Measurements from ENCODE around the gene OR51Q1. TPM values are rescaled to one million over a fixed set of nuclear protein-coding genes. Genes with fewer than 3 reads are reported as not detected.
A peak's percentile ranks its signal among the peaks of the same experiment; 100 is the strongest.

Gene OR51Q1
- not detected for total RNA-seq
- polyA plus RNA-seq: not detected

GRCh38 chr11:5421811-5422210 is at the start of gene OR51Q1:
OR51Q1 (plus strand) TSS chr11:5422111; CDS start chr11:5422201, 90 bp downstream.
- ATAC-seq: no peak
- Histone ChIP-seq H3K27me3 (no peaks in the 10 kb centered on the region), H3K4me1 (no peaks in the 10 kb centered on the region), H3K9me3 (no peaks in the 10 kb centered on the region), H3K4me3 (no peak within 1 kb of the TSS), H3K36me3 (no peaks in the 10 kb centered on the region), H3K27ac (no peak within 1 kb of the TSS)
- DNase-seq: no peak
- intact Hi-C loops (cut with DNase I): no loop called here
- WGBS, 2 donors: 80 to 85% methylated on average over 1 of the region's 1 CpG
- no peak for TF ChIP-seq CTCF (IDR thresholded peaks at IDR 0.05)
- no peak for FAIRE-seq

- no peak for FAIRE-seq
- WGBS, 2 donors: 73 to 76% methylated on average over 4 of the region's 4 CpGs
- Histone ChIP-seq H3K4me1 (no peaks in the 10 kb centered on the region), H3K9me3 (no peaks in the 10 kb centered on the region), H3K27ac (no peak overlapping the region), H3K36me3 (no peaks in the 10 kb centered on the region), H3K27me3 (no peaks in the 10 kb centered on the region), H3K4me3 (no peak overlapping the region)
- ATAC-seq: peak; percentile 48 to 84 (median 76)
- intact Hi-C loops (cut with DNase I): no loop called here
- DNase-seq: peak in 3 of 6 donors; percentile 11 to 47 (median 19)
- TF ChIP-seq CTCF (IDR thresholded peaks at IDR 0.05): peak; percentile 17 to 47 (median 39)
These were observed 41.1 kb upstream of the OR51Q1 start for GRCh38 chr11:5380740-5381342.

- Histone ChIP-seq H3K27me3 (no peaks in the 10 kb centered on the region), H3K9me3 (peaks cover 0 to 4% (median 0%) of the 10 kb centered on the region in 4 donors), H3K27ac (no peak within 1 kb of the TSS), H3K4me3 (no peak within 1 kb of the TSS), H3K36me3 (no peaks in the 10 kb centered on the region), H3K4me1 (no peaks in the 10 kb centered on the region)
- DNase-seq (no peak), ATAC-seq (no peak), FAIRE-seq (no peak)
- intact Hi-C loops (cut with DNase I): no loop called here
- 39 to 50% methylated on average over 1 of the region's 1 CpG for WGBS, 2 donors
- TF ChIP-seq CTCF (IDR thresholded peaks at IDR 0.05): no peak
These were observed 38.3 kb upstream of the OR51Q1 start, which contains the start of gene OR51M1 for GRCh38 chr11:5383576-5383975. OR51M1 (plus strand) TSS chr11:5383812; CDS start chr11:5389399, 5,587 bp downstream.

GRCh38 chr11:5384335-5384734 is 37.6 kb upstream of the OR51Q1 start:
- no peaks in the 10 kb centered on the region for H3K36me3 ChIP-seq

More at GRCh38 chr11:5384335-5384734, 37.6 kb upstream of the OR51Q1 start:
- ATAC-seq (no peak), FAIRE-seq (no peak), DNase-seq (no peak)
- Histone ChIP-seq H3K4me3 (no peak overlapping the region), H3K27ac (no peak overlapping the region), H3K9me3 (peaks cover 0 to 4% (median 0%) of the 10 kb centered on the region in 4 donors), H3K27me3 (no peaks in the 10 kb centered on the region), H3K4me1 (no peaks in the 10 kb centered on the region)
- no peak for TF ChIP-seq CTCF (IDR thresholded peaks at IDR 0.05)
- intact Hi-C loops (cut with DNase I): no loop called here
- 54 to 69% methylated on average over 2 of the region's 2 CpGs for WGBS, 2 donors
